ENCODE measurements around the gene GYPE.
"Not testable (repeated sequence)": the region's sequence is repeated elsewhere in the genome, so short reads cannot be mapped to it uniquely, and the experiment has no call there.

The GYPE gene

DNA sequence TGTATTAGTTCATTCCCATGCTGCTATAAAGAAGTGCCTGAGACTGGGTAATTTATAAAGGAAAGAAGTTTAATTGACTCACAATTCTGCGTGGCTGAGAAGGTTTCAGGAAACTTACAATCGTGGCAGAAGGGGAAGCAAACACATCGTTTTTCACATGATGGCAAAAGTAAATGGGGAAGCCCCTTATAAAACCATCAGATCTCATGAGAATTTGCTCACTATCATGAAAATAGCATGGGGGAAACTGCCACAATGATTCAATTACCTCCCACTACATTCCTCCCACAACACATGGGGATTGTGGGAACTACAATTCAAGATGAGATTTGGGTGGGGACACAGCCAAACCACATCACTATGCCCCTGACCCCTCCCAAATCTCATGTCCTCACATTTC, 35.4 kb downstream of the GYPE start:
- not testable (repeated sequence) for DNase-seq (ENCODE audit: low read depth)

DNA sequence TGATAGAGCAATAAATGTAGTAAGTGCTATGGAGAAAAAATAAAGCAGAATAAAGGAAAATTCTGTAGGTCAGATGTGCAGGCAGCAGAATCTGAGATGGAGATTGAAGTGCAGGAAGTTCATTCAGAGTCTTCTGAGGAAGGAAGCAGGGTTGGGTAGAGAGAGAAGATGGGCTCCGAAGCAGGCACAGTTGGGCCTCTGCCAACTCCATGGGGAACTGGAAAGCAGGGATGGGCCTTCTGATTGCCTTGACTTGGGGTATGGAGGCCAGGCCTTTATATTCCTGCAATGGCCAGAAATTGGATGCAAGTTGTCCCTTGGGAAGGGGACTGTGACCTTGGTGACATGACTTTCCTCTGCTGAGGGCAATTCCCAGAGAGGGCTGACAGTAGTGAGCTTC, 42.6 kb downstream of the GYPE start:
- DNase-seq (ENCODE audit: low read depth), result not testable (repeated sequence)

DNA sequence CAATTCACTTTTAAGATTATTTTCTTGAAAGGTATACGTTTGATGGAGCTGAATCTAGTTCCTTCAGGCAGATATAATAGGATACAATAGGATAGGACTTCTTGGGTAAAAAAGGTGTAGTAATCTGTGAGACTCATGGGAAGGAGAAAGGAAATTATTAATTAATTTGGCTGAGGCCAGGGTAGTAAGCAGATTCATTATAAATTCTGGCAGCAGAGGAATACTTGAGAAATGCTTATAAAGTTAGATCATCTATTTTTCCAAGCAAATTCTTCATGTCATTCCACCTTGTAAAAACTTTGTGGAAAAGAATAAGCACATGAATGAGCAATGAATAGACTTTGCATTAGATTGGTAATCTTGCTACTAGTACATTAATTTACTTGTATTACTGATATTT, 46.9 kb downstream of the GYPE start:
- DNase-seq (ENCODE audit: low read depth), result peak; percentile 1

DNA sequence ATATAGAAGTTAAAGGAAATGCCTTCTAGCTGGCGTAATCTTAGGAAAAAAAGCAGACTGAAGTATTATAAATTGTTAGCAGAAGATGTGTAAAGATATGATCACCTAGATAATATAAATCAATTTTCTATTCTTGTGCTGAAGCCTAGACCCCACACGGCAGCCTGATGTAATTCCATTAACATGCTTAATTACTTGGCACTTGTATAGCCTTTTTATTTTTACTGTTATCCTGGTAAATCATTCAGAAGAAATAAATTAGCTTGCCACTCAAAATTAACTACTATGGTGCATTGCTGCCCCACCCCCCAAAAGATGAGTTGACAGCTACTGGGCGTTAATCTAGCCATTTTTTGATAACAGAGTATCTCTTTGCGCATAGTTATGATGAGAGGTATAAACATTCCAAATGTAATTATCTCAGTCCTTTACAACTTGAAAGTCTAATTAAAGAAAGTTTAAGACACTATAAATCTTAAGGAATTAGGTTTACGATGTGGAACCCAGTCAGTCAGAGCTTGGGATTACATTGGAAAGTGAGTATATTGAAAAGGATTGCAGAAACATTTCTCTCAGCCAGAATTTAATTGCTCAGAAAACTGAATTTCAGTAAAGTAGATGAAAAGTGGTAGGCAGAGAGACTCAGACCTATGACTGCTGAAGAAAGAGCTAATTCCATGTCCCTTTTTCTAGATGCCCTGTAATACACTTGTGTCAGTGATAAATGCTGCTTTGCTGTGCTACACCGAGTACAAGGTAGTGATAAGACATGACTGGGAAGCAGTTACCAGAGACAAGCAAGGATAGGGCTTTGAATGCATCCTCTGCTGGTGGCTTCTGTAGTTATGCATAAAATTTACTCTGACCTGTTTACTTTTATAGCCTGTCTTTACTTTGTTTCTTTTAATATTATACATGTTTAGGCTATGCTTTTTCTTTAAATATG, 47.7 kb downstream of the GYPE start:
- DNase-seq (ENCODE audit: low read depth), result not testable (repeated sequence)

DNA sequence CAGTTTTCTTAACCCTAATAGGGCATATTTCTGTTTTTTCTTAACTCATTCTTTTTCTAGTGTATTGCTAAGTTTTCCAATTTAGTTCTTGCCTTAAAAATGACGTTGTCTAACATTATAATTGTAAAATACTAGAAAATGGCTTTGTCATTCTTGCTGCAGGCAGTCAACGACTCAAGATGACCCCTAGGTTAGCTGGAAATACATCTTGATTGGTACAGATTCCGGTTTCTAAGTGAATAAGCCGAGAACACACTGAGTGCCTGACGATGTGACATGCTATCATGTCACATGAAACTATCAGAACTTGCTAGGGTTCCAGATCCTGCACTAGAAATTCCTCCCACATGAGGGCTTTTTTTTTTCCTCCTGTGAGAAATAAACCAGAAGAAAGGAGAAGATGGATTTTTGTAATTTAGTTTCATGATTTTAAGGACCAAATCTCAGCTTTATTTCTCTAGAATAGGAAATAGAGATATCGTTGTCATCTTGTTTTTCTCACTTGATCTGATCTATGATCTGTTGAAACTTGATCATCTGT, 49.3 kb downstream of the GYPE start:
- DNase-seq (ENCODE audit: low read depth), result not testable (repeated sequence)

DNA sequence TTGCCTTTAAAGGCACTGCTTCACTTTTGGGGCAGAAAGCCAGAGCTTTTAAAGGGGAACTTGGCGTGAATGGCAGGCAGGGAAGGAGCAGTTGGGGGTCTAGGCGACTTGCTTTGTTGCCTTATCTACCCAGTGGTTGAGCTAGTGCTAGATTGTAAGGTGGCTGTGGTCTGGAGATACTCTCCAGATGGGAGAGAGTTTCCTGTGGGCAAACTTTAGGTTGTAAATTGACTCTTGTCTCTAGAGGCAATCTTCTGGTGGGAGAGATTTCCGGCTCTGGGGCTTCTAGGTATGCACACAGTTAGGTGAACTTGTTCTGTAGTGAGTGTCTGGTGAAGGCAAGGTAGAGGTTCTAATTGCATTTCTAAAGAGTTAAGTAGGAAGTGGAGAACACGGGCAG, 50.7 kb downstream of the GYPE start:
- DNase-seq (ENCODE audit: low read depth), result not testable (repeated sequence)

DNA sequence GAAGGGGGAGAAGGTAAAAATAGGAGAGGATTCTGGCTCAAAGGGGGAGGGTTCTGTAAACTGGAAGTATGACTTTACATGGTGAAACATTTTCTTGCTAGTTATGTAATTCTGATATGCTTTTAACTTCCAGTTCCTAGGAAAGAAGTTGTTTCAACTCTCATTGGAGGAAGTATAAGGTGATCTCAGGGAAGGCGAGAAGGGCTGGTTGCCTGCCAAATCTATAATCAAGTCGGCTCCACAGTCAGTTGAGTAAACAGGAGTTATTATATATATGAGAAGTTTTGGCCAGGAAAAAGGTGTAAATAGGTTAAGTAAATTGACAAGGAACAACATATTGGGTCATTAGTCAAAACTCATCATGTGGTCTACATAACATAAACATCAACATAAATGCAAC, 56.1 kb downstream of the GYPE start:
- not testable (repeated sequence) for DNase-seq (ENCODE audit: low read depth)

DNA sequence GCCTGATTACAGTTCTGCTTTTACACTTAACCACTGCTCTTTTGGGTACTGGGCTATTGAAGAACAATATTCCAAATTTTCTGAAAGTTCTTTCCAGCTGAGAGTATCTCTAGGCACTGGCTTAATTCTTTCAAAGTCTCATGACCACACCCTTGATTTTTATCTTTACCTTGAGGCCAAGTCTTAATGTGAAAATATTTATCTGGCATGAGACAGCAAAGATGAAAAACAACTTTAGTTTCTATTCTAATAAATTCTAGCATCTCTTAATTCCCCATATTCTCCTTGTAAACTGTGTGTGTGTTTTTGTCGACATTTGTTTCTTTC, 61.9 kb downstream of the GYPE start:
- DNase-seq (ENCODE audit: low read depth), result not testable (repeated sequence)

DNA sequence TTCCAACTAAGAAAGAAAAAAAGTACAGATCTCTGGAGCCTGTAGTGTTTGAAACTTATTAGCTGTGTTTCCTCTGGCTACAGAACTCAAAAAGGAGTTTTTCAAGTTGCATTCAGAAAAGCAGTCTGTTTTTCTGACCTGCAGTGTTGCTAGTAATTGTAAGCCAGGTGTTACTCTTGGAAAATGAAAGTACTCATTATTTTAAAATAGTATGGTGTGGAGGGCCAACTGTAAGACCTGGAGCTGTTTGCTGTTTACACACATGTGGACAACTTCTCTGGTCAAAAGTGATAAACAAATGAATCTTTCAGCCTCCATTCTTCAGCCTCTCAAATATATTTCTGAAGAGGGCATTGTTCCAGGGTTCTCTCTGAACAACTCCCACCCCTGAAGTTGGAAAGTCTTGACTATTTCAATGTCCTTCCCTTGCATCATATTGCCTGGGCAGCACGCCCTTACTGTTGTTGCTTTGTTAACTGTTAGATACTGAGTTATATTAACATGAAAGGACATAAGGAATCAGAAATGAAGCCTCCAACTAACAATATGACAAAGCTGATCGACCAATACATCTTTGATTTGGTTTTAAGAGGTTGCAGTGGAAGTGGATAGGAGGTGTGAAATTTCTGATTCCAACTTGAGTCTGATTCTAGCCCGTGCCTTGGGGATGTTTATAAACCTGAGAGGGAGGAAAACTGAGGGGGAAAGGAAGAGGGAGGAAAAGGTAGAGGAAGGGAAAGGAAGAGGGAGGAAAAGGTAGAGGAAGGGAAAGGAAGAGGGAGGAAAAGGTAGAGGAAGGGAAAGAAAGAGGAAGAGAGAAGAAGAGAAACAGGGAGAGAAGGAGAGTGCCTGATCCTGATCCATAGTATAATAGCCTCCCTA, 62.5 kb downstream of the GYPE start:
- DNase-seq (ENCODE audit: low read depth), result not testable (repeated sequence)

DNA sequence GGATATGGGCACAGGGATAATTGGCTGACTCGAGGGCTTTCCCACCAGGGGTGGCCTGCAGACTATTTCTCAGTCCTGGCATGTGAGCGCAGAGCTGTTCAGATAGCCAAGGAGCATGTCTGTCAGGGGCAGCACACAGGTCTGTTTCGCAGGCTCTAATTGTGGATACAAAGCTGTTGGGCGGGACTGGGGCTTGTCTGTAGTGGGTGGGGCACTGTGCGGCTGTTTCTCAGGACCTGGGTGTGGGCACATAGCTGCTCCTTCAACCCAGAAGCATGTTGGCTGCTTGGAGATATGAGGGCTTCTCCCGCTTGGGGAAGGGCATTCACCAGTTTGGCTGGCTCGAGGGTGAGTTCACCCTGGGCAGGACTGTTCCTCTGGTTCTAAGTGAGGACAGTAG, 65.9 kb downstream of the GYPE start:
- DNase-seq (ENCODE audit: low read depth), result not testable (repeated sequence)

DNA sequence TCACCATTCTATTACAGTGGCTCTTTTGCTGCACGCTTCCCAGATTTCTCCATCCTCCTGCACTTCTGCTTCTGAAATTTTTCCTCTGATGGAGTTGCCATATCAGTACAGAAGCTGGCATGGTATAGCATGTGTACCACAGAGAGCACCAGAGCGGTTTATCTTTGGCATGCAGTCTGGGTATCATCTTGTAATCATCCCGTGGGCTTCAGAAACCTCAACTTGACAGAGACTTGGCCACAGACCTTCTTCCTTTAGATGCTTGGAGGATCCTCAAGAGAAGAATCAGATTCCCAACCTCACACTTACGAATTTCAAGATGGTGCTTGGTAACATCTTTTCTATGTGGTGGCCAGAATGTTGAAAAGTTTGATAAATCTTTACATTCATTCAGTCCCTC, 71.2 kb downstream of the GYPE start:
- DNase-seq (ENCODE audit: low read depth), result not testable (repeated sequence)

DNA sequence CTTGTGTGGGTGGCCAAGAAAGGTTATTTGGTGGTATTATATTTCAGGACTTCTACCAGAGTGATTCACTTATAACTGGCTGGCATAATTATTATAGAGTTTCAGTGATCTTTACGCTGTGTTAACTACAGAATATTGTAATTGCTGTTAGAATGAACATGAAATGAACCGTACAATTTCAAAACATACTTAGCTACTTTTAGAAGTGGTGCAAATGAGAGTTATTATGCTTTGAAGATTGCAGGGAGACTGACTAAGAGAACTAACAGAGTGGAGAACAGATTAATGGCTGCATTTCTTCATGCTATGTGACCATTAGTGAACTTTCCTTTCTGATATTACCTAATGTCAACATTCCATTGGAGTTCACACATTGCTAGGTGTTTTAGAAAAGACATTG, 71.7 kb downstream of the GYPE start:
- DNase-seq (ENCODE audit: low read depth), result not testable (repeated sequence)

DNA sequence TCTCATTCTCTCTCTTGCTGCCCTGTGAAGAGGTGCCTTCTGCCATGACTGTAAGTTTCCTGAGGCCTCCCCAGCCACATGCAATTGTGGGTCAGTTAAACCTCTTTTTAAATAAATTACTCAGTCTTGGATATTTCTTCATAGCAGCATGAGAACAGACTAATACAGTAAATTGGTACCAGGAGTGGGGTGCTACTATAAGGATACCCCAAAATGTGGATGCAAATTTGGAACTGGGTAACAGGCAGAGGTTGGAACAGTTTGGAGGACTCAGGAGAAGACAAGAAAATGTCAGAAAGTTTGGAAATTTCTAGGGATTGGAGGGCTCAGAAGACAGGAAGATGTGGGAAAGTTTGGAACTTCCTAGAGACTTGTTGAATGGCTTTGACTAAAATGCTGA, 74.8 kb downstream of the GYPE start:
- not testable (repeated sequence) for DNase-seq (ENCODE audit: low read depth)

DNA sequence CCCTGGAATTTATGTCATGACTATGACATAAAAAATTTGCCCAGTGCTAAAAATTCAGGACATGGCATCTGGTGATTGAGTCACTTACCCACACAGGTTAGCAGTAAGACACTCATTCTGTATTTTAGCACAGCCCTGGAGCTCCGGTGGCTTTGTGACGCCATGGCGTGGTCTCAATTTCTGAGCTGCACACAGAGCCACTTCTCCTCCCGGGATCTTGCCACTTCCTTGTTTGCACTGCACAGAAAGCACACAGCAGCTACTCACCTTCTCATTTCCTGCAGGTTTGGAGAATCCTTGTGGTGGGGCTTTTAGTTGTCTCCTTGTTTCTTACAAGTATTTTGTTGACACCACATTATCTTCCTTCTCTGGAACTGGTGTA, 76.1 kb downstream of the GYPE start:
- DNase-seq (ENCODE audit: low read depth), result not testable (repeated sequence)
